ENCODE results near the gene SZRD1.
"Not testable (repeated sequence)": the region's sequence is repeated elsewhere in the genome, so short reads cannot be mapped to it uniquely, and the experiment has no call there.

- TF ChIP-seq, protein P1, sequence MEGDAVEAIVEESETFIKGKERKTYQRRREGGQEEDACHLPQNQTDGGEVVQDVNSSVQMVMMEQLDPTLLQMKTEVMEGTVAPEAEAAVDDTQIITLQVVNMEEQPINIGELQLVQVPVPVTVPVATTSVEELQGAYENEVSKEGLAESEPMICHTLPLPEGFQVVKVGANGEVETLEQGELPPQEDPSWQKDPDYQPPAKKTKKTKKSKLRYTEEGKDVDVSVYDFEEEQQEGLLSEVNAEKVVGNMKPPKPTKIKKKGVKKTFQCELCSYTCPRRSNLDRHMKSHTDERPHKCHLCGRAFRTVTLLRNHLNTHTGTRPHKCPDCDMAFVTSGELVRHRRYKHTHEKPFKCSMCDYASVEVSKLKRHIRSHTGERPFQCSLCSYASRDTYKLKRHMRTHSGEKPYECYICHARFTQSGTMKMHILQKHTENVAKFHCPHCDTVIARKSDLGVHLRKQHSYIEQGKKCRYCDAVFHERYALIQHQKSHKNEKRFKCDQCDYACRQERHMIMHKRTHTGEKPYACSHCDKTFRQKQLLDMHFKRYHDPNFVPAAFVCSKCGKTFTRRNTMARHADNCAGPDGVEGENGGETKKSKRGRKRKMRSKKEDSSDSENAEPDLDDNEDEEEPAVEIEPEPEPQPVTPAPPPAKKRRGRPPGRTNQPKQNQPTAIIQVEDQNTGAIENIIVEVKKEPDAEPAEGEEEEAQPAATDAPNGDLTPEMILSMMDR (conservative IDR thresholded peaks at IDR 0.05), result not testable (repeated sequence)
- TF ChIP-seq EZH2 (IDR thresholded peaks at IDR 0.05; ENCODE audit: low read depth), result not testable (repeated sequence)
Measured at GRCh38 chr1:16365146-16365498, 1.9 kb upstream of the SZRD1 start.
